ENCODE measurements around the gene TERB1. TPM values are rescaled to one million over a fixed set of nuclear protein-coding genes. Genes with fewer than 3 reads are reported as not detected.

The TERB1 gene
- total and polyA plus RNA-seq, 2 of the 13 experiments (the other 11 are each of a cell fraction or from before 2014, with no cell fraction given), result not detected

DNA sequence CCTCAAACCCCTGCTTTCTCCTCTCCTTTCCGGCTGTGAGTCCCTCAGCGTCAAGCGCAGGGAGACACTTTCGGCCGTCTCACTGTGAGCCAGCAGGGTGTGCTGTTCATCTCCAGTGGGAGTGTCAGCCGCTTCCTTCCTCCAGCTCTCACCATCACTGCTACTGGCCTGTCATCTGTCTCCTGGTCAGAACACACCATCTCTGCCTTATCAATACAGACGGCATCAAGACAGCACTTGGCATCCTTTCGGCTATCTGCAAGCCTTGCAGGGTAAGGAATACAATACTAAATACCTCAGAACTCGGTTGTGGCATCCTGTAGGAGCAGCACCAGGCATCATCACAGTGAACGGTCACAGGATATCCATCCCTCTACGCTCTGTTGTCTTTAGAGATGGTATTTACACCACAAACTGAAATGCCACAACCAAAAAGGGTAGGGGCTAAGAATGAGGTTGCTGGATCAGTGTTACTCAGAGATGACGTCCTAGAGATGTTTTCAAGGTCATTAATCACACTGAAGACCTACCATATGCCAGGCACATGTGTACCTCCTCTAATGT is 84.2 kb downstream of the TERB1 start (continued):
- TF ChIP-seq, protein P1, sequence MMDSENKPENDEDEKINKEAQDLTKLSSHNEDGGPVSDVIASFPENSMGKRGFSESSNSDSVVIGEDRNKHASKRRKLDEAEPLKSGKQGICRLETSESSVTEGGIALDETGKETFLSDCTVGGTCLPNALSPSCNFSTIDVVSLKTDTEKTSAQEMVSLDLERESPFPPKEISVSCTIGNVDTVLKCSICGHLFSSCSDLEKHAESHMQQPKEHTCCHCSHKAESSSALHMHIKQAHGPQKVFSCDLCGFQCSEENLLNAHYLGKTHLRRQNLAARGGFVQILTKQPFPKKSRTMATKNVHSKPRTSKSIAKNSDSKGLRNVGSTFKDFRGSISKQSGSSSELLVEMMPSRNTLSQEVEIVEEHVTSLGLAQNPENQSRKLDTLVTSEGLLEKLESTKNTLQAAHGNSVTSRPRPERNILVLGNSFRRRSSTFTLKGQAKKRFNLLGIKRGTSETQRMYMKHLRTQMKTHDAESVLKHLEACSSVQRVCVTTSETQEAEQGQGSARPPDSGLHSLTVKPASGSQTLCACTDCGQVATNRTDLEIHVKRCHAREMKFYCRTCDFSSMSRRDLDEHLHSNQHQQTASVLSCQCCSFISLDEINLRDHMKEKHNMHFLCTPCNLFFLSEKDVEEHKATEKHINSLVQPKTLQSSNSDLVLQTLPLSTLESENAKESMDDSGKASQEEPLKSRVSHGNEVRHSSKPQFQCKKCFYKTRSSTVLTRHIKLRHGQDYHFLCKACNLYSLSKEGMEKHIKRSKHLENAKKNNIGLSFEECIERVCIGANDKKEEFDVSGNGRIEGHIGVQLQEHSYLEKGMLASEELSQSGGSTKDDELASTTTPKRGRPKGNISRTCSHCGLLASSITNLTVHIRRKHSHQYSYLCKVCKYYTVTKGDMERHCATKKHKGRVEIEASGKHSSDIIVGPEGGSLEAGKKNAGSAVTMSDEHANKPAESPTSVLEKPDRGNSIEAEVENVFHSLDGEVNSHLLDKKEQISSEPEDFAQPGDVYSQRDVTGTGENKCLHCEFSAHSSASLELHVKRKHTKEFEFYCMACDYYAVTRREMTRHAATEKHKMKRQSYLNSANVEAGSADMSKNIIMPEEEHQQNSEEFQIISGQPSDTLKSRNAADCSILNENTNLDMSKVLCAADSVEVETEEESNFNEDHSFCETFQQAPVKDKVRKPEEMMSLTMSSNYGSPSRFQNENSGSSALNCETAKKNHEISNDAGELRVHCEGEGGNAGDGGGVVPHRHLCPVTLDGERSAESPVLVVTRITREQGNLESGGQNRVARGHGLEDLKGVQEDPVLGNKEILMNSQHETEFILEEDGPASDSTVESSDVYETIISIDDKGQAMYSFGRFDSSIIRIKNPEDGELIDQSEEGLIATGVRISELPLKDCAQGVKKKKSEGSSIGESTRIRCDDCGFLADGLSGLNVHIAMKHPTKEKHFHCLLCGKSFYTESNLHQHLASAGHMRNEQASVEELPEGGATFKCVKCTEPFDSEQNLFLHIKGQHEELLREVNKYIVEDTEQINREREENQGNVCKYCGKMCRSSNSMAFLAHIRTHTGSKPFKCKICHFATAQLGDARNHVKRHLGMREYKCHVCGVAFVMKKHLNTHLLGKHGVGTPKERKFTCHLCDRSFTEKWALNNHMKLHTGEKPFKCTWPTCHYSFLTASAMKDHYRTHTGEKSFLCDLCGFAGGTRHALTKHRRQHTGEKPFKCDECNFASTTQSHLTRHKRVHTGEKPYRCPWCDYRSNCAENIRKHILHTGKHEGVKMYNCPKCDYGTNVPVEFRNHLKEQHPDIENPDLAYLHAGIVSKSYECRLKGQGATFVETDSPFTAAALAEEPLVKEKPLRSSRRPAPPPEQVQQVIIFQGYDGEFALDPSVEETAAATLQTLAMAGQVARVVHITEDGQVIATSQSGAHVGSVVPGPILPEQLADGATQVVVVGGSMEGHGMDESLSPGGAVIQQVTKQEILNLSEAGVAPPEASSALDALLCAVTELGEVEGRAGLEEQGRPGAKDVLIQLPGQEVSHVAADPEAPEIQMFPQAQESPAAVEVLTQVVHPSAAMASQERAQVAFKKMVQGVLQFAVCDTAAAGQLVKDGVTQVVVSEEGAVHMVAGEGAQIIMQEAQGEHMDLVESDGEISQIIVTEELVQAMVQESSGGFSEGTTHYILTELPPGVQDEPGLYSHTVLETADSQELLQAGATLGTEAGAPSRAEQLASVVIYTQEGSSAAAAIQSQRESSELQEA (CRISPR knock-in tag; IDR thresholded peaks at IDR 0.05; ENCODE audit: not compliant biosample characterization), result no peak
- TF ChIP-seq NCOA5 (CRISPR knock-in tag; IDR thresholded peaks at IDR 0.05), result no peak
- TF ChIP-seq TEAD3 (CRISPR knock-in tag; optimal IDR thresholded peaks at IDR 0.05; ENCODE audit: borderline replicate concordance), result peak; percentile 19
- peak; percentile 37; the same call in 1 of the 2 replicates for TF ChIP-seq REPIN1 (CRISPR knock-in tag; IDR thresholded peaks at IDR 0.05; ENCODE audit: borderline replicate concordance, low read depth)
- TF ChIP-seq, protein P2, sequence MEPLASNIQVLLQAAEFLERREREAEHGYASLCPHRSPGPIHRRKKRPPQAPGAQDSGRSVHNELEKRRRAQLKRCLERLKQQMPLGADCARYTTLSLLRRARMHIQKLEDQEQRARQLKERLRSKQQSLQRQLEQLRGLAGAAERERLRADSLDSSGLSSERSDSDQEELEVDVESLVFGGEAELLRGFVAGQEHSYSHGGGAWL (CRISPR knock-in tag; IDR thresholded peaks at IDR 0.05), result no peak
- no peak for TF ChIP-seq HOXD1 (CRISPR knock-in tag; IDR thresholded peaks at IDR 0.05)
- no peak for TF ChIP-seq ZNF501 (CRISPR knock-in tag; IDR thresholded peaks at IDR 0.05)
- TF ChIP-seq MED1 (CRISPR knock-in tag; IDR thresholded peaks at IDR 0.05), result no peak
- TF ChIP-seq HMG20A (CRISPR knock-in tag; IDR thresholded peaks at IDR 0.05; ENCODE audit: borderline replicate concordance), result no peak
- TF ChIP-seq POLR2AphosphoS2 (IDR thresholded peaks at IDR 0.05; ENCODE audit: low read depth, low read length), result no peak
- TF ChIP-seq DMAP1 (CRISPR knock-in tag; IDR thresholded peaks at IDR 0.05), result no peak
- TF ChIP-seq SIX4 (CRISPR knock-in tag; IDR thresholded peaks at IDR 0.05), result no peak
- TF ChIP-seq ZNF75D (CRISPR knock-in tag; IDR thresholded peaks at IDR 0.05; ENCODE audit: borderline replicate concordance), result no peak
- 0 out of 2 replicates have a peak, but pooled peaks have one; percentile 31 for TF ChIP-seq SAFB2 (CRISPR knock-in tag; IDR thresholded peaks at IDR 0.05; ENCODE audit: borderline replicate concordance, low read depth)
- TF ChIP-seq, protein P3, sequence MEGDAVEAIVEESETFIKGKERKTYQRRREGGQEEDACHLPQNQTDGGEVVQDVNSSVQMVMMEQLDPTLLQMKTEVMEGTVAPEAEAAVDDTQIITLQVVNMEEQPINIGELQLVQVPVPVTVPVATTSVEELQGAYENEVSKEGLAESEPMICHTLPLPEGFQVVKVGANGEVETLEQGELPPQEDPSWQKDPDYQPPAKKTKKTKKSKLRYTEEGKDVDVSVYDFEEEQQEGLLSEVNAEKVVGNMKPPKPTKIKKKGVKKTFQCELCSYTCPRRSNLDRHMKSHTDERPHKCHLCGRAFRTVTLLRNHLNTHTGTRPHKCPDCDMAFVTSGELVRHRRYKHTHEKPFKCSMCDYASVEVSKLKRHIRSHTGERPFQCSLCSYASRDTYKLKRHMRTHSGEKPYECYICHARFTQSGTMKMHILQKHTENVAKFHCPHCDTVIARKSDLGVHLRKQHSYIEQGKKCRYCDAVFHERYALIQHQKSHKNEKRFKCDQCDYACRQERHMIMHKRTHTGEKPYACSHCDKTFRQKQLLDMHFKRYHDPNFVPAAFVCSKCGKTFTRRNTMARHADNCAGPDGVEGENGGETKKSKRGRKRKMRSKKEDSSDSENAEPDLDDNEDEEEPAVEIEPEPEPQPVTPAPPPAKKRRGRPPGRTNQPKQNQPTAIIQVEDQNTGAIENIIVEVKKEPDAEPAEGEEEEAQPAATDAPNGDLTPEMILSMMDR (CRISPR knock-in tag; IDR thresholded peaks at IDR 0.05), result peak; percentile 86
- TF ChIP-seq RELA (CRISPR knock-in tag; IDR thresholded peaks at IDR 0.05), result no peak
- TF ChIP-seq, protein P4, sequence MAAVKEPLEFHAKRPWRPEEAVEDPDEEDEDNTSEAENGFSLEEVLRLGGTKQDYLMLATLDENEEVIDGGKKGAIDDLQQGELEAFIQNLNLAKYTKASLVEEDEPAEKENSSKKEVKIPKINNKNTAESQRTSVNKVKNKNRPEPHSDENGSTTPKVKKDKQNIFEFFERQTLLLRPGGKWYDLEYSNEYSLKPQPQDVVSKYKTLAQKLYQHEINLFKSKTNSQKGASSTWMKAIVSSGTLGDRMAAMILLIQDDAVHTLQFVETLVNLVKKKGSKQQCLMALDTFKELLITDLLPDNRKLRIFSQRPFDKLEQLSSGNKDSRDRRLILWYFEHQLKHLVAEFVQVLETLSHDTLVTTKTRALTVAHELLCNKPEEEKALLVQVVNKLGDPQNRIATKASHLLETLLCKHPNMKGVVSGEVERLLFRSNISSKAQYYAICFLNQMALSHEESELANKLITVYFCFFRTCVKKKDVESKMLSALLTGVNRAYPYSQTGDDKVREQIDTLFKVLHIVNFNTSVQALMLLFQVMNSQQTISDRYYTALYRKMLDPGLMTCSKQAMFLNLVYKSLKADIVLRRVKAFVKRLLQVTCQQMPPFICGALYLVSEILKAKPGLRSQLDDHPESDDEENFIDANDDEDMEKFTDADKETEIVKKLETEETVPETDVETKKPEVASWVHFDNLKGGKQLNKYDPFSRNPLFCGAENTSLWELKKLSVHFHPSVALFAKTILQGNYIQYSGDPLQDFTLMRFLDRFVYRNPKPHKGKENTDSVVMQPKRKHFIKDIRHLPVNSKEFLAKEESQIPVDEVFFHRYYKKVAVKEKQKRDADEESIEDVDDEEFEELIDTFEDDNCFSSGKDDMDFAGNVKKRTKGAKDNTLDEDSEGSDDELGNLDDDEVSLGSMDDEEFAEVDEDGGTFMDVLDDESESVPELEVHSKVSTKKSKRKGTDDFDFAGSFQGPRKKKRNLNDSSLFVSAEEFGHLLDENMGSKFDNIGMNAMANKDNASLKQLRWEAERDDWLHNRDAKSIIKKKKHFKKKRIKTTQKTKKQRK (IDR thresholded peaks at IDR 0.05; ENCODE audit: low read length), result no peak
